A549 (cell line): ENCODE measurements around the gene PARD6B. TPM values are rescaled to one million over a fixed set of nuclear protein-coding genes. Genes with fewer than 3 reads are reported as not detected.

Source experiments
- ATAC-seq, 2 experiments: fragments of 200-7000 bp in 1 of 2; fragments of >200 bp in 1 of 2; cut with Nextera tagmentation in 1 of 2; cut with Tn5 transposase in 1 of 2; 3 replicates each; pipeline versions ENCODE4 v1.8.0 to v1.9.1; 2018 to 2020; ENCODE audit warnings: mild to moderate bottlenecking in 1 of 2, moderate library complexity in 1 of 2
- CTCF ChIA-PET: fragments of 300-600 bp; sonication (Branson Sonifier 250); formaldehyde crosslinking; extraction: SDS; loops from one replicate; lab custom pipeline; 2021; ENCODE audit warnings: antibody characterized with exemption, inconsistent platforms; lab: Yijun Ruan, JAX
- POLR2A ChIA-PET: fragments of 350-600 bp; formaldehyde crosslinking; extraction: SDS; loops from one replicate; lab custom pipeline; 2021; ENCODE audit warnings: antibody characterized with exemption, inconsistent platforms; lab: Yijun Ruan, JAX
- DNase-seq, 2 experiments: peaks; one replicate each; pipeline versions ENCODE4 v3.0.0 to v3.0.0-alpha.2; 2011 to 2016; ENCODE audit warnings: low read depth in 1 of 2, low spot score in 1 of 2
- FAIRE-seq: peaks from 2 replicates; lab custom pipeline; 2011; peaks lifted over from hg19 to GRCh38; lab: Jason Lieb, UNC
- H3K27ac ChIP-seq, 2 experiments: fragments of >200 bp; sonication (Bioruptor Twin); formaldehyde crosslinking; 3 replicates each; pipeline ENCODE4 v1.5.1; 2016 to 2017
- H3K4me1 ChIP-seq: fragments of >200 bp; sonication (Bioruptor Twin); formaldehyde crosslinking; 3 replicates; pipeline ENCODE4 v1.6.1; 2016
- H3K4me2 ChIP-seq: fragments of >200 bp; sonication (Bioruptor Twin); formaldehyde crosslinking; 3 replicates; pipeline ENCODE4 v1.6.1; 2016
- H3K4me3 ChIP-seq: fragments of >200 bp; sonication (Bioruptor Twin); formaldehyde crosslinking; 3 replicates; pipeline ENCODE4 v1.5.1; 2016
- H3K9me3 ChIP-seq: fragments of >200 bp; sonication (Bioruptor Twin); formaldehyde crosslinking; 3 replicates; pipeline ENCODE4 v1.6.1; 2016
- BHLHE40 ChIP-seq: IDR thresholded peaks from 2 replicates; pipeline ENCODE4 v1.6.1; 2012; ENCODE audit warnings: low read depth, low read length, inconsistent platforms
- CBX2 ChIP-seq: fragments of 200-600 bp; sonication (generic); IDR thresholded peaks from 2 replicates; pipeline ENCODE4 v1.6.1; 2016; ENCODE audit warnings: low read depth, mild to moderate bottlenecking, borderline replicate concordance
- CEBPB ChIP-seq, 2 experiments: fragments of >200 bp in 1 of 2; sonication (Bioruptor Twin) in 1 of 2; formaldehyde crosslinking in 1 of 2; IDR thresholded peaks; 2 replicates each; pipeline ENCODE4 v1.6.1; 2012 to 2016
- EHF ChIP-seq: fragments of 250-450 bp; sonication (Bioruptor Pico); IDR thresholded peaks from 2 replicates; pipeline ENCODE4 v1.5.0; 2020; ENCODE audit warnings: mild to moderate bottlenecking
- ESRRA ChIP-seq: fragments of 150-350 bp; IDR thresholded peaks from 2 replicates; pipeline ENCODE4 v1.6.1; 2014; ENCODE audit warnings: mild to moderate bottlenecking, low read length, borderline replicate concordance
- FOSB ChIP-seq: fragments of 250-450 bp; sonication (Bioruptor Pico); IDR thresholded peaks from 2 replicates; pipeline ENCODE4 v1.5.0; 2020; ENCODE audit warnings: mild to moderate bottlenecking, moderate library complexity
- GATA3 ChIP-seq: IDR thresholded peaks from 2 replicates; pipeline ENCODE4 v1.6.1; 2012; ENCODE audit warnings: borderline replicate concordance
- HEYL ChIP-seq: fragments of 250-450 bp; sonication (Bioruptor Pico); IDR thresholded peaks from 2 replicates; pipeline ENCODE4 v1.8.0; 2021; ENCODE audit warnings: mild to moderate bottlenecking, moderate library complexity
- HOXA7 ChIP-seq: fragments of 250-450 bp; sonication (Bioruptor Pico); IDR thresholded peaks from 2 replicates; pipeline ENCODE4 v1.5.0; 2020; ENCODE audit warnings: mild to moderate bottlenecking, moderate library complexity
- HOXB13 ChIP-seq: fragments of 250-450 bp; sonication (Bioruptor Pico); IDR thresholded peaks from 2 replicates; pipeline ENCODE4 v1.5.0; 2020; ENCODE audit warnings: low read depth, mild to moderate bottlenecking, moderate library complexity
- HOXB5 ChIP-seq: fragments of 250-450 bp; sonication (Bioruptor Pico); IDR thresholded peaks from 2 replicates; pipeline ENCODE4 v1.5.0; 2020; ENCODE audit warnings: mild to moderate bottlenecking, moderate library complexity
- KDM5A ChIP-seq: fragments of 200-600 bp; sonication (generic); IDR thresholded peaks from 2 replicates; pipeline ENCODE4 v1.6.1; 2016; ENCODE audit warnings: antibody characterized with exemption, mild to moderate bottlenecking
- MAFK ChIP-seq: fragments of 450-650 bp; IDR thresholded peaks from 2 replicates; pipeline ENCODE4 v1.6.1; 2014; ENCODE audit not compliant: partially characterized antibody
- MAZ ChIP-seq: fragments of 150-350 bp; IDR thresholded peaks from 2 replicates; pipeline ENCODE4 v1.6.1; 2014; ENCODE audit warnings: antibody characterized with exemption, low read depth, low read length, borderline replicate concordance
- MYC ChIP-seq: IDR thresholded peaks from 2 replicates; pipeline ENCODE4 v1.6.1; 2012; ENCODE audit warnings: mild to moderate bottlenecking, inconsistent platforms, low read length, improper control_type of control experiment, borderline replicate concordance
- NFE2L2 ChIP-seq: fragments of 150-350 bp; conservative IDR thresholded peaks from 2 replicates; pipeline ENCODE4 v1.6.1; 2014; ENCODE audit warnings: low read length
- NR3C1 ChIP-seq: fragments of >200 bp; sonication (Bioruptor Twin); formaldehyde crosslinking; IDR thresholded peaks from 3 replicates; pipeline ENCODE4 v1.6.1; 2017
- PHF8 ChIP-seq: fragments of 200-600 bp; sonication (generic); IDR thresholded peaks from 2 replicates; pipeline ENCODE4 v1.6.1; 2016; ENCODE audit warnings: low read depth, mild to moderate bottlenecking, antibody characterized with exemption, moderate library complexity, borderline replicate concordance
- POLR2AphosphoS2 ChIP-seq: conservative IDR thresholded peaks from 2 replicates; pipeline ENCODE4 v1.6.1; 2012; ENCODE audit warnings: low read length, improper control_type of control experiment, inconsistent platforms
- RAD21 ChIP-seq, 2 experiments: fragments of >200 bp in 1 of 2; sonication (Bioruptor Twin) in 1 of 2; formaldehyde crosslinking in 1 of 2; IDR thresholded peaks in 1 of 2; conservative IDR thresholded peaks in 1 of 2; 2 replicates in 1 of 2; 3 replicates in 1 of 2; pipeline ENCODE4 v1.6.1; 2012 to 2018; ENCODE audit warnings: inconsistent platforms in 1 of 2
- RARB ChIP-seq: fragments of 250-450 bp; sonication (Bioruptor Pico); IDR thresholded peaks from 2 replicates; pipeline ENCODE4 v1.8.0; 2021; ENCODE audit warnings: mild to moderate bottlenecking, moderate library complexity
- TP53 ChIP-seq: fragments of 250-450 bp; sonication (Bioruptor Pico); IDR thresholded peaks from 2 replicates; pipeline ENCODE4 v1.5.0; 2021; ENCODE audit warnings: mild to moderate bottlenecking, moderate library complexity
- ZC3H11A ChIP-seq: fragments of 450-650 bp; IDR thresholded peaks from 2 replicates; pipeline ENCODE4 v1.6.1; 2014; ENCODE audit warnings: antibody characterized with exemption, mild to moderate bottlenecking
- ZFP36 ChIP-seq: fragments of 450-650 bp; IDR thresholded peaks from 2 replicates; pipeline ENCODE4 v1.6.1; 2014; ENCODE audit warnings: borderline replicate concordance; ENCODE audit not compliant: partially characterized antibody
- ZNF302 ChIP-seq: fragments of 250-450 bp; sonication (Bioruptor Pico); IDR thresholded peaks from 2 replicates; pipeline ENCODE4 v1.9.0; 2021; ENCODE audit warnings: inconsistent platforms, mild to moderate bottlenecking, moderate library complexity
- ZSCAN20 ChIP-seq: fragments of 250-450 bp; sonication (Bioruptor Pico); IDR thresholded peaks from 2 replicates; pipeline ENCODE4 v1.8.0; 2022; ENCODE audit warnings: mild to moderate bottlenecking, moderate library complexity
- WGBS: methylation state at CpG from one replicate; pipeline ENCODE4 v1.1.6; 2017; ENCODE audit errors: missing lambda C conversion rate; 5-methylcytosine and 5-hydroxymethylcytosine counted together
- polyA plus RNA-seq, 4 experiments: library from polyadenylated mRNA; depleted of rRNA in 3 of 4; stranded (reverse); fragments of >200 nt; fragmentation: RNase III in 1 of 4; extraction: RNeasy Plus Mini Kit Qiagen cat#74134 plus additional on column Dnase treatment in 1 of 4; gene quantifications; 2 replicates in 3 of 4; 3 replicates in 1 of 4; pipeline ENCODE4 v1.2.3, GENCODE V29; 2011 to 2017
- TF ChIP-seq, protein P1 (sequence below): IDR thresholded peaks from 2 replicates; pipeline ENCODE4 v1.6.1; 2012; ENCODE audit warnings: low read depth, borderline replicate concordance
- TF ChIP-seq, protein P2 (sequence below): fragments of >200 bp; sonication (Bioruptor Twin); formaldehyde crosslinking; IDR thresholded peaks from 3 replicates; pipeline ENCODE4 v1.5.1; 2016
- TF ChIP-seq, protein P3 (sequence below): fragments of 150-350 bp; IDR thresholded peaks from 2 replicates; pipeline ENCODE4 v1.6.1; 2014; ENCODE audit warnings: low read depth, mild to moderate bottlenecking, low read length
- TF ChIP-seq, protein P4 (sequence below): fragments of 250-450 bp; sonication (Bioruptor Pico); IDR thresholded peaks from 2 replicates; pipeline ENCODE4 v1.5.0; 2020; ENCODE audit warnings: low read depth, mild to moderate bottlenecking, moderate library complexity
- TF ChIP-seq, protein P5 (sequence below): fragments of >200 bp; sonication (Bioruptor Twin); formaldehyde crosslinking; IDR thresholded peaks from 2 replicates; pipeline ENCODE4 v1.6.1; 2016
- TF ChIP-seq, protein P6 (sequence below): fragments of 450-650 bp; IDR thresholded peaks from 2 replicates; pipeline ENCODE4 v1.6.1; 2014; ENCODE audit warnings: antibody characterized with exemption
- TF ChIP-seq, protein P7 (sequence below): IDR thresholded peaks from 2 replicates; pipeline ENCODE4 v1.6.1; 2012

The PARD6B gene
- polyA plus RNA-seq, 2 of the 4 experiments (the other 2 are of a cell fraction) = 3.1 to 6.4 TPM

DNA sequence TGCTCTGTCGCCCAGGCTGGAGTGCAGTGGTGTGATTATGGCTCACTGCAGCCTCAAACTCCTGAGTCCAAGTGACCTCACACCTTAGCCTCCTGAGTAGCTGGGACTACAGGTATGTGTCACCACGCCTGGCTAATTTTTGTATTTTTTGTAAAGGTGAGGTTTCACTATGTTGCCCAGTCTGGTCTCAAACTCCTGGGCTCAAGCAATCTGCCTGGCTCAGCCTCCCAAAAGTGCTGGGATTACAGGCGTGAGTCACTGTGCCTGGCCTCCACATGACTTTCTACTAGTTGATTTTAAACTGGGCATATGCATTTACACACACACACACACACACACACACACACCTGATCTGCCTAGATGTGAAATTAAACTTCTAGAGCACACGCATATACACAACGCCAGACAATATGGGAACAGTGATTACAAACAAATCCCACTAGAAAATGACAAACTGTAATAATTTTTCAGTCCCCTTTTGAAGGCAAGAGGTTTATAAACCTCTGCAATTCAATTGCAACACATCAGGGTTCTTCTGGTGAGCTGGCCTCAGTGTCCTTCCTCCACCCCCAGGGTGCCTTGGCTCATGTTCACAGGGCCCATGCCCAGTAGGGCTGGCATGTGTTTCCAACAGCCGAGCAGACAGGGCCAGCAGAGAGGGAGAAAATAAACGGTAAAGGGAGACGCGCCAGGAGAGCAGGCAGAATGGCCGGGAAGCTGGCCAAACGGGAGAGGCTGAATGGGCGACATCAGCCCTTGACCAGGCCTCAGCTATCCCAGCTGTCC, 31.2 kb downstream of the PARD6B start:
- POLR2A ChIA-PET = interaction anchor here (0.5 to 1.9 kb wide), 9 partner anchors 10 to 533 kb away, joined by 3 to 11 read pairs (median 4); partner anchors contain the start of gene BCAS4
- ATAC-seq (peak; percentile 61 to 72), FAIRE-seq (no peak), DNase-seq (peak; percentile 51 to 91)
- CTCF ChIA-PET = interaction anchor here (0.6 to 4.7 kb wide), 14 partner anchors 13 to 678 kb away, joined by 3 to 36 read pairs (median 6); partner anchors contain the start of gene BCAS4
- Histone ChIP-seq H3K27ac (peak overlapping the region; percentile 96 to 98), H3K4me2 (peak overlapping the region; percentile 78), H3K4me1 (peaks cover 66% of the 10 kb centered on the region), H3K9me3 (no peaks in the 10 kb centered on the region), H3K4me3 (0 out of 3 replicates have a peak overlapping the region, but pooled peaks have one; percentile 4)
- 0% methylated on average over 12 of the region's 12 CpGs for WGBS
- TF ChIP-seq, protein P1, sequence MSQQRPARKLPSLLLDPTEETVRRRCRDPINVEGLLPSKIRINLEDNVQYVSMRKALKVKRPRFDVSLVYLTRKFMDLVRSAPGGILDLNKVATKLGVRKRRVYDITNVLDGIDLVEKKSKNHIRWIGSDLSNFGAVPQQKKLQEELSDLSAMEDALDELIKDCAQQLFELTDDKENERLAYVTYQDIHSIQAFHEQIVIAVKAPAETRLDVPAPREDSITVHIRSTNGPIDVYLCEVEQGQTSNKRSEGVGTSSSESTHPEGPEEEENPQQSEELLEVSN = 0 out of 2 replicates have a peak, but pooled peaks have one; percentile 53
- TF ChIP-seq GATA3 = peak; percentile 79
- no peak for TF ChIP-seq POLR2AphosphoS2
- no peak for TF ChIP-seq TP53
- TF ChIP-seq, protein P2, sequence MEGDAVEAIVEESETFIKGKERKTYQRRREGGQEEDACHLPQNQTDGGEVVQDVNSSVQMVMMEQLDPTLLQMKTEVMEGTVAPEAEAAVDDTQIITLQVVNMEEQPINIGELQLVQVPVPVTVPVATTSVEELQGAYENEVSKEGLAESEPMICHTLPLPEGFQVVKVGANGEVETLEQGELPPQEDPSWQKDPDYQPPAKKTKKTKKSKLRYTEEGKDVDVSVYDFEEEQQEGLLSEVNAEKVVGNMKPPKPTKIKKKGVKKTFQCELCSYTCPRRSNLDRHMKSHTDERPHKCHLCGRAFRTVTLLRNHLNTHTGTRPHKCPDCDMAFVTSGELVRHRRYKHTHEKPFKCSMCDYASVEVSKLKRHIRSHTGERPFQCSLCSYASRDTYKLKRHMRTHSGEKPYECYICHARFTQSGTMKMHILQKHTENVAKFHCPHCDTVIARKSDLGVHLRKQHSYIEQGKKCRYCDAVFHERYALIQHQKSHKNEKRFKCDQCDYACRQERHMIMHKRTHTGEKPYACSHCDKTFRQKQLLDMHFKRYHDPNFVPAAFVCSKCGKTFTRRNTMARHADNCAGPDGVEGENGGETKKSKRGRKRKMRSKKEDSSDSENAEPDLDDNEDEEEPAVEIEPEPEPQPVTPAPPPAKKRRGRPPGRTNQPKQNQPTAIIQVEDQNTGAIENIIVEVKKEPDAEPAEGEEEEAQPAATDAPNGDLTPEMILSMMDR = no peak
- no peak for TF ChIP-seq ESRRA
- peak; percentile 60; the same call in 1 of the 2 replicates for TF ChIP-seq ZNF302
- peak; percentile 75; the same call in 1 of the 2 replicates for TF ChIP-seq HOXA7 (CRISPR knock-in tag)
- no peak for TF ChIP-seq ZC3H11A
- TF ChIP-seq NR3C1 = no peak
- TF ChIP-seq RAD21 (conservative IDR thresholded peaks at IDR 0.05 in 1 of 2, IDR thresholded peaks at IDR 0.05 in 1 of 2) = 0 out of 5 replicates have a peak, but pooled peaks have one; percentile 5 to 22
- TF ChIP-seq ZFP36 = no peak
- no peak for TF ChIP-seq NFE2L2
- TF ChIP-seq HEYL (CRISPR knock-in tag) = no peak
- TF ChIP-seq, protein P3, sequence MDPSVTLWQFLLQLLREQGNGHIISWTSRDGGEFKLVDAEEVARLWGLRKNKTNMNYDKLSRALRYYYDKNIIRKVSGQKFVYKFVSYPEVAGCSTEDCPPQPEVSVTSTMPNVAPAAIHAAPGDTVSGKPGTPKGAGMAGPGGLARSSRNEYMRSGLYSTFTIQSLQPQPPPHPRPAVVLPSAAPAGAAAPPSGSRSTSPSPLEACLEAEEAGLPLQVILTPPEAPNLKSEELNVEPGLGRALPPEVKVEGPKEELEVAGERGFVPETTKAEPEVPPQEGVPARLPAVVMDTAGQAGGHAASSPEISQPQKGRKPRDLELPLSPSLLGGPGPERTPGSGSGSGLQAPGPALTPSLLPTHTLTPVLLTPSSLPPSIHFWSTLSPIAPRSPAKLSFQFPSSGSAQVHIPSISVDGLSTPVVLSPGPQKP = no peak
- TF ChIP-seq, protein P4, sequence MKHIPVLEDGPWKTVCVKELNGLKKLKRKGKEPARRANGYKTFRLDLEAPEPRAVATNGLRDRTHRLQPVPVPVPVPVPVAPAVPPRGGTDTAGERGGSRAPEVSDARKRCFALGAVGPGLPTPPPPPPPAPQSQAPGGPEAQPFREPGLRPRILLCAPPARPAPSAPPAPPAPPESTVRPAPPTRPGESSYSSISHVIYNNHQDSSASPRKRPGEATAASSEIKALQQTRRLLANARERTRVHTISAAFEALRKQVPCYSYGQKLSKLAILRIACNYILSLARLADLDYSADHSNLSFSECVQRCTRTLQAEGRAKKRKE (CRISPR knock-in tag) = no peak
- TF ChIP-seq MYC = no peak
- TF ChIP-seq RARB (CRISPR knock-in tag) = peak; percentile 72; the same call in 1 of the 2 replicates
- TF ChIP-seq, protein P5, sequence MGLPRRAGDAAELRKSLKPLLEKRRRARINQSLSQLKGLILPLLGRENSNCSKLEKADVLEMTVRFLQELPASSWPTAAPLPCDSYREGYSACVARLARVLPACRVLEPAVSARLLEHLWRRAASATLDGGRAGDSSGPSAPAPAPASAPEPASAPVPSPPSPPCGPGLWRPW = no peak
- TF ChIP-seq MAFK = no peak
- no peak for TF ChIP-seq BHLHE40
- TF ChIP-seq MAZ = no peak
- TF ChIP-seq, protein P6, sequence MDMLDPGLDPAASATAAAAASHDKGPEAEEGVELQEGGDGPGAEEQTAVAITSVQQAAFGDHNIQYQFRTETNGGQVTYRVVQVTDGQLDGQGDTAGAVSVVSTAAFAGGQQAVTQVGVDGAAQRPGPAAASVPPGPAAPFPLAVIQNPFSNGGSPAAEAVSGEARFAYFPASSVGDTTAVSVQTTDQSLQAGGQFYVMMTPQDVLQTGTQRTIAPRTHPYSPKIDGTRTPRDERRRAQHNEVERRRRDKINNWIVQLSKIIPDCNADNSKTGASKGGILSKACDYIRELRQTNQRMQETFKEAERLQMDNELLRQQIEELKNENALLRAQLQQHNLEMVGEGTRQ = peak; percentile 55; the same call in 1 of the 2 replicates
- no peak for TF ChIP-seq KDM5A
- TF ChIP-seq CEBPB (IDR thresholded peaks at IDR 0.05) = peak; percentile 89 to 96
- no peak for TF ChIP-seq PHF8
- 0 out of 2 replicates have a peak, but pooled peaks have one; percentile 14 for TF ChIP-seq FOSB (CRISPR knock-in tag)
- TF ChIP-seq, protein P7, sequence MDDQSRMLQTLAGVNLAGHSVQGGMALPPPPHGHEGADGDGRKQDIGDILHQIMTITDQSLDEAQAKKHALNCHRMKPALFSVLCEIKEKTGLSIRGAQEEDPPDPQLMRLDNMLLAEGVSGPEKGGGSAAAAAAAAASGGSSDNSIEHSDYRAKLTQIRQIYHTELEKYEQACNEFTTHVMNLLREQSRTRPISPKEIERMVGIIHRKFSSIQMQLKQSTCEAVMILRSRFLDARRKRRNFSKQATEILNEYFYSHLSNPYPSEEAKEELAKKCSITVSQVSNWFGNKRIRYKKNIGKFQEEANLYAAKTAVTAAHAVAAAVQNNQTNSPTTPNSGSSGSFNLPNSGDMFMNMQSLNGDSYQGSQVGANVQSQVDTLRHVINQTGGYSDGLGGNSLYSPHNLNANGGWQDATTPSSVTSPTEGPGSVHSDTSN = 0 out of 2 replicates have a peak, but pooled peaks have one; percentile 22
- no peak for TF ChIP-seq ZSCAN20 (CRISPR knock-in tag)
- TF ChIP-seq CBX2 = no peak
- TF ChIP-seq EHF (CRISPR knock-in tag) = 0 out of 2 replicates have a peak, but pooled peaks have one; percentile 69
- TF ChIP-seq HOXB5 (CRISPR knock-in tag) = 0 out of 2 replicates have a peak, but pooled peaks have one; percentile 66
- peak; percentile 73; the same call in 1 of the 2 replicates for TF ChIP-seq HOXB13 (CRISPR knock-in tag)
